Activated CD8-positive, alpha-beta memory T cell treated with anti-CD3 and anti-CD28 coated beads, Interleukin-2, amount 50 U/mL, for 48 hours (primary cell): ENCODE results near the gene ZNF503.

ENCODE experiments used
- DNase-seq: peaks from one replicate; pipeline ENCODE4 v3.0.0-alpha.2; 2020

The ZNF503 gene

GRCh38 chr10:75431180-75432111, 29.9 kb upstream of the ZNF503 start, which contains the start of gene LRMDA:
Gene LRMDA, plus strand, starts transcription at chr10:75431624.
- no peak for DNase-seq

GRCh38 chr10:75430000-75430763, 28.6 kb upstream of the ZNF503 start:
- DNase-seq: no peak

GRCh38 chr10:75429159-75429827, 27.7 kb upstream of the ZNF503 start:
- no peak for DNase-seq

DNA sequence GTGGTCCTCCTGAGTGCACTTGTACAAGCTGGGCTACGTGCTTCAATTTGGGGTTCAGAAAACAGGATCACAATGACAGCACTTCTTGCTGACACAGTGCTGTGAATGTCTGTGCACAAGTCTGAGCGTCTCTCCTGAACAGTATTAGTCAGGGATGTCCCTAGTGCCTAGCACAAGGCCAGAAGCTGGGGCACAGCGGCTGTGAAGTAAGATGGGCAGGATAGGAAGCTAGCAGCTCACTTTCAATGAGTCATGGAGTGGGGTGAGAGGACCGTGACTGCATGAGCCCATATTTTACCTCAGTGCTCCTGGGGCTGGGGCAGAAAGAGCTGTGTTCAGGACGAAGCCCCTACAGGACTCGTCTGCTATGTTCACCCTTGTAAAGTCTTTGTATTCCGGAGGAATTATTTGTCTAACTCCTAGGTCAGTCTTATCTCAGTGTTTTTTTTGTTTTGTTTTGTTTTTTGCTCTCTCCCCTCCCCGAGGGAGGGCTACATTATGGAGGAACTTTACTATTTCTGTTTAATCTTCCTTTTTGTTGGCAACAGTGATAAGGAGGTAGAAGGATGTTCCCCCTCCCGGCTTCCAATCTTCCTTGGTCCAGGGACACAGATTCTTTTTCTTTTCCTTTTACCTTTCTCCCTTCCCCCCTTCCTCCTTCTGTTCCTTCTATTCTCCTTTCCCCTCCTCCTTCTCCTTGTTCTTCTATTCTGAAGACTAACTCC, 27.0 kb upstream of the ZNF503 start:
- DNase-seq: no peak

DNA sequence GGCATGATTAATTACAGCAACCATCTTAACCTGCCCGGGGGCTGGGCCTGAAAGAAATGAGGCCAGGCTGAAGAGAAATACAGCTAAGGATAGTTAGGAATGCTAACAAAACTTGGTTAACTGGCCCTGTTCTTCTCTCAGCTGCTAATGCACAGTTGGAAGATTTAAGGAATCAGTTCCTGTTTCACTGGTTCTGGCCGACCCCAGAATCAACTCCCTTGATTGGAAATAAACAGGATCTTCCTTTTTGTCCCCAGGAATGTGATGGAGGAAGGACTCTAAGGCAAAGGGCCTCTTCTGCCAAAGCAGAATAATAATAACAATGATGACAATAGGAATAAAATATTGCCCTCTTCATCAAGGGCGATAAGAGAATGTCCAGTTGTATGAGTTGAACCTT, 26.4 kb upstream of the ZNF503 start:
- no peak for DNase-seq

DNA sequence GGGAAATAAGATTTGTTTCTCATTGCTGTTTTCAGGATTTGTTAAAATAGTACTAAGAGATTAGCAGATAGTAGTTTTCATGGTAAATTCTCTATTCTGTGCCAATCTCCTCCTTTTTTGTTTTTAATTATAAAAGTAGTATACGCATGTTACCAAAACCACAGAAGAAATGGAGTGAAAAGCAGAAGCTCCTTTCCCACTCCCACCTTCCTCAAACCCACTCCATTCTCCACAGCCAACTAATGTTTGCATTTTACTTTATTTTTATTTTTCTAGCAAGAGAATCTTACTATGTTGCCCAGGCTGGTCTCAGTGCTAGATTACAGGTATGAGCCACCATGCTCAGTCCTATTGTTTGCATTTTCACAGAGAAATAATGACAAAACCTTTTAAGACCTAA, 25.3 kb upstream of the ZNF503 start:
- DNase-seq: no peak

DNA sequence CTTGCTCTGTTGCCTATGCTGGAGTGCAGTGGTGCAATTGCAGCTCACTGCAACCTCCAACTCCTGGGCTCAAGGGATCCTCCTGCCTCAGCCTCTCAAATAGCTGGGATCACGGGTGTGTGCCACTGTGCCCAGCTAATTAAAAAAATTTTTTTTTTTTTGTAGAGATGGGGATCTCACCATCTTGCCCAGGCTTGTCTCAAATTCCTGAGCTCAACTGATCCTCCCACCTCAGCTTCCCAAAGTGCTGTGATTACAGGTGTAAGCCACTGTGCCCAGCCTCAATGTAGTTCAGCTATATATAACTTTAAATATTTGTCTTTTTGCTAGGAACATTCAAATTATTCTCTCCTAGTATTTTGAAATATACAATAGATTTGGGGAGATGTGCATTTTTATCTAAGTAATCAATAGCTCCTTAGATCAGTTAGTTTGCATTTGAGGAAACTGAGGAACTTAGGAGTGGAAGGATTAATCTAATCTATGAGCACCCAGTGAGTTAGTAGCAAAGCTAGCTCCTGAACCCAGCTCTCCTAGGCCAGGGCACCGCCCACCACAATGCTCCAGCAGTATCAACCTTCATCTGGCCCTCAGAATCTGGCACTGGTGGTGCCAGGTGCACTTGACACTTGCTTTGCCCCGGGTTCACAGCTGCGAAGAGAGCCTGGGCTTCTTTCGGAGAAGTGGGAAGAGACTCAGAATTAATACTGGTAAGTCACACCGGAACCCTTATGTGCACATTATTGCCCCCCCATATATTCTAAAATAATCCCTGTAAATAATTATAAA, 23.9 kb upstream of the ZNF503 start:
- no peak for DNase-seq

DNA sequence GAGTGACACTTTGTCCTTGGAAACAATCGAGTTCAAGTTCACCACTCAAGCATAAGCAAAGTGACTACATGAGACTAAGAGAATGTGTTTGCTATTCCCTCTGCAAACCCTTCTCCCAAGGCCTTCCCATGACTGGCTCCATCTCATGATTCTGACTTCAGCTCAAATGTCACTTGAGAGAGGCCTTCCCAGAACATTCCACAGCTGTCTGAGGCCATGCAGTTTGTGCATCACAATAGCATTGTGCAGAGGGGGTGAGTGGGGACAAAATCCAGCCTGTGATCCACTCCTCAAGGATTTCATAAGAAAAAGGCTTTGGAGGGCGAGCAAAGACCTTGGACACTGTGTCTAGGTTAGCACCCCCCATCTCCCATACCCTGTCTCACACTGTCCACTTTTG, 23.0 kb upstream of the ZNF503 start:
- no peak for DNase-seq

DNA sequence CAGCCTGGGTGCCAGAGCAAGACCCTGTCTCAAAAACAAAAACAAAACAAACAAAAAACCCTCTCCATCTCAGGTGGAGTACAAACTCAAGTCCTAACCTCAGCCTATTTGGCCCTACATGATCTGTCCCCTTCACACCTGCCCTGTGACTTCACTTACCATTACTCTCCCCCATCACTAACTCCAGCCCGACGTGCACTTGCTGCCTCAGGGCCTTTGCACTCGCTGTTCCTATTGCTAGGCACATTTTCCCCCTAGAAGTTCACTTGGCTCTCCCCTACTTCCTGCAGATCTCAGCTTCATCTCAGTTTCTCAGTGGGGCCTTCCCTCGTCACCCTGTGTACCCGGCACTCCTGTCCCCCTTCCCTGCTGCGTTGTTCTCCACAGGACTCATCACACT, 21.3 kb upstream of the ZNF503 start:
- no peak for DNase-seq

DNA sequence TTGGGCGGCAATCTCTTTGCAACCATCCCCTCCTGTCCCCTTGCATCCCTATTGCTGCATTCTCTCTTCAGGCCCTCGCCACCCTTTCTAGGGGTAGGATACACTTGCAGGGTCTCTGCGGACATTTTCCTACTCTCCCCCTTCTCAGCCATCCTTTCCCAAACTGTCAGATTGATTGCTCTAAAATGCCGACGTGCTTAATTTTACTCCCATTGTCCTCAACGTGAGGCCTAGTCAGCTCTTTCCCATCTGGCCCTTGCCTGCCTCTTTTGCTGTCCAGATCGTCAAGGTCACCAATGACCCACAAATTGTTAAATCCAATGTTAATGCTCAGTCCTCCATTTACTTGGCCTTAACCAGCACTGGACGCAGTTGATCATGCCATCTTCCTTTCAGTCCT, 17.1 kb upstream of the ZNF503 start:
- no peak for DNase-seq

GRCh38 chr10:75418293-75418692, 16.7 kb upstream of the ZNF503 start:
- DNase-seq: no peak

DNA sequence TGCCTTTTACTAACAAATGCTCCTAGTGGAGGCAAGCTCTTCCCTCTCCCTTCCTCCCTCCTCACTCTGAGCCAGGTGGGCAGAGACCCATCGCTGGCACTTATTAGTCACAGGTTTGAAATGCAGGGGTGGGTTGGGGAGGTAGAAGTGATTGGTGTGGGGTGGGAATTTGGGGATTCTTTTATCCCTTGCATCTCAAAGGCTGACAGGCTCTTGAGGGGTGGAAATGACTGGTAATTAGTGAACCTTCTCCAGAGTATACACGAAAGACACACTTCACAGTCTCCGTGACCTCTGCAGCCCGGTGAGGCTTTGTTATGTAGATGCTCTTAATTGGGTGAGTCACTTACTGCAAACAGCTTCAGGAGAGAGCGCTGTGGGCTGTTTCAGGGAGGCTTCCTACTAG, 16.0 kb upstream of the ZNF503 start:
- no peak for DNase-seq

DNA sequence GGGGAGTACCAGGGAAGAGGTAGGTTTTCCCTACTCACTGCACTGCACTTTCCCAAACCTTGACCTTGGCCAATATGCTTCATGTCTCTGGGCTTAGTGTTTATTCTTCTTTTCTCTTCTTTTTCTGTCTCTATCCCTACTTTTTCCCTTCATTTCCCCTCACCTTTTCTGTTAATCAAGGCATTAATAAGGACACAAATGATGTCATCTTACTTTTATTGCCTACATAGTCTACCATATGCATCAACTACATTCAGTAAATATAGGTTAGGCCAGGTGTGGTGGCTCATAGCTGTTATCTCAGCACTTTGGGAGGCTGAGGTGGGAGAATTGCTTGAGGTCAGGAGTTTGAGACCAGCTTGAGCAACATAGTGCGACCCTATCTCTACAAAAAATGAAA, 13.0 kb upstream of the ZNF503 start:
- DNase-seq: no peak

DNA sequence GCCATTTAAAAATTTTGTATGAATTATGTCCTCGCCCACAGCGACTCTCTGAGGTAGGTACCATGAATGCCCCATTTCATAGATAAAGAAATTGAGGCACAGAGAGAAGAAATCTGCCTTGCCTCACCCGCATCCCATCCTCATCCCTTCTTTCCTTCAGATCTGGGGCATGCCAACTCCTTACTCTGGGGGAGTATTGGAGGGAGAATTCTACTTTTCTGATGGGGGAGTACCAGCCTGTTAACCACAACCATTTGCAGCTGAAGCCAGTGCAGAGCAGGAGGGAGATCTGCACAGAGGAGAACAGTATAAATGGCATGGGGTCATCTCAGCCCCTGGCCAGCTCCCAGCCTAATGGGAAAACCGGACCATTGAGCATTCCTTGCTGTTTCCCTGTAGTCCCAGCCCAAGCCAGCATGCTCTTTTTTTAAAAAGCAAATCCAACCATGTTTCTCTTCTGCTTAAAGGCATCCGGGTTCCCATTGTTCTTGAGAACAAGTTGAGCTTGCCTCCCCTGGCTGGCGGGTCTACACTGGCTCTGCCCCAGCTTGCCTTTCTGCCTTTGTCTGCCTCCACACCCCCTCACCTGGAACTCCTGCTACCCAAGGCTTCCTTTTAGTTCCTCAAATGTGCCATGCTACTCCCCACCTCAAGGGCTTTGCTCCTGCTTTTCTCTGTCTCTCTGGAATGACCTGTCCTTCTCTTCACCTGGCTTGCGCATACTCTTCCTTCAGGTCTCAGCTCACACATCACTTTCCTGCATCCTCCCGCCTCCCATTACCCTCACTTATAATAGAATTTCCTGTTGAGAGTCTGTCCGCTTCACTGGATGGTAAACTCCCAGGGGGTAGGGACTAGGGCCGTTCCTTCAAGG, 8.8 kb upstream of the ZNF503 start:
- no peak for DNase-seq

DNA sequence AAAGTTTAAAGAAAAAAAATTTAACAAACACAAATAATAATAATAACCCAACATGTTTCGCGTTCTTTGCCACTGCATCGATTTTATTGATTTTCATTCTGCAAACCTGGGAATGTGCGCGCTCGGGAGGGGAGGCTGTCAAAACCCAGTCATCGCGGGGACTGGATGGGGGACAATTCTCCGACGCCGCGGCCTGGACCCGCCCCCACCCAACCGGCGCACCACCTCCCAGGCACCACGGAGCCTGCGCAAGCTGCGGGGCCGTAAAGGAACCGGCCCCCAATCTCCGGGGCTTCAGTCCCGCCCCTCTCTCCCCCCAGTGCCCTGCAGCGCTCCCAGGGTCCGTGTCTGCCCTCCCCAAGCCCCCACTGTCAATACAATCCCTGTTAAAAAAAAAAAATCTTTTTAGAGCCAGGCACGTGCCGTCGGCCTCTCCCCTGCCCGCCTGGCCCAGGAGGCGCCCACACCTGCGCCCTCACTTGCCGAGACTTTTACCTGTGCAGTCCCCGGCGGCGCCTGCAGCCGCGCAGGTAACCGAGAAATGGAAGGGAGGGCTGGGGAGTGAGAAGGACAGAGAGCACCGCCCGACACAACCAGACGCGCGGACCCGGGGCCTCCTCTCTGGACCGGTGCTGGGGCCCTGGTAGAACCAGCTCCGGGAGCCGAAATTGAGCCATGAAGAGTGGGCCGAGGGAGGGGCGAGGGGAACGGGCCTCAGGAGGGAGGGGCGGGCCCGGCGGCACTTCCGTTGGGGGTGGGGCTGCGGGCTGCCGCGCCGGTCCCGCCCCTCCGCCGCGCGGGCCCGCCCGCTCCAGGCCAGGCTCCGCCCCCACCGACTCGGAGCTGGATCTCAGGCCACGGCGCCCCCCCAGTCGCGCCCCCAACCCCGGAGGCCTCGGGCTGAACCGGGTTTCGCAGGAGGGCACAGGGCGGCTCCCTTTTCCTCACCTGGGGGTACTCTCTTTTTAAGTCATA, 7.6 kb upstream of the ZNF503 start:
- peak; percentile 62 for DNase-seq

DNA sequence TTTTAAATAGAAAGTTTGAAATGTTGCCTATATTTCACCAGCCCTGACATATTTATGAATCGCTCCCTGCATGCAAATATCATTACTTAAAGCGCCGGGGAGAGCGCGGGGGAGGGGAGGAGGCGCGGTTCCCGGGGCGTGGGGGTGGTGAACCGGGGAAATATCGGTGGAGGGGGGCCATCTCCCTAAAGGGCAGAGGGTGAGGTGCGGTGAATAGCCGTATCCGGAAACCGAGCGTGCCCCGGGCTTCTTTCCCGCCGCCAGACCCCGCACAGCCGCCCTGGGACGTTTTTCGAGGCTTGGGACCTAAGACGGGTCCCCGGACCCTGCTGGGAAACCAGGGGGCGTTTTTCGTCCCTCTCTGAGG, 6.9 kb upstream of the ZNF503 start:
- DNase-seq: no peak

- peak; percentile 58 for DNase-seq
Observed at GRCh38 chr10:75407713-75408508, 6.3 kb upstream of the ZNF503 start.

GRCh38 chr10:75407224-75407712, 5.7 kb upstream of the ZNF503 start:
- DNase-seq: no peak
